Natural killer cell (primary cell): ENCODE data around the gene POLE4. TPM values are rescaled to one million over a fixed set of nuclear protein-coding genes. Genes with fewer than 3 reads are reported as not detected.

ENCODE experiments used
- total RNA-seq, 4 donors: library from RNA; stranded (reverse); fragments of 120-200 nt in 1 of 4; gene quantifications; one replicate each; pipeline versions ENCODE4 v1.2.3 to v1.2.4, GENCODE V29; 2013 to 2022

The POLE4 gene
- total RNA-seq, 3 donors from 2014 or later (not counting 1 experiment from before 2014, with no cell fraction given) = 31.1 to 35.3 (median 34.4) TPM

Other genes with a start within 250 kb of the POLE4 start
- 1 to 10 TPM; 1.6 to 9.4 (median 3.5) TPM for gene HK2, start 124.5 kb upstream of the POLE4 start, total RNA-seq
- gene TACR1, start 240.9 kb downstream of the POLE4 start, total RNA-seq = not detected